DMS79 (cell line): ENCODE data around the gene SAMM50.

Source experiments
- DNase-seq: peaks from one replicate; lab custom pipeline; 2025; lab: John Stamatoyannopoulos, UW

The SAMM50 gene

DNA sequence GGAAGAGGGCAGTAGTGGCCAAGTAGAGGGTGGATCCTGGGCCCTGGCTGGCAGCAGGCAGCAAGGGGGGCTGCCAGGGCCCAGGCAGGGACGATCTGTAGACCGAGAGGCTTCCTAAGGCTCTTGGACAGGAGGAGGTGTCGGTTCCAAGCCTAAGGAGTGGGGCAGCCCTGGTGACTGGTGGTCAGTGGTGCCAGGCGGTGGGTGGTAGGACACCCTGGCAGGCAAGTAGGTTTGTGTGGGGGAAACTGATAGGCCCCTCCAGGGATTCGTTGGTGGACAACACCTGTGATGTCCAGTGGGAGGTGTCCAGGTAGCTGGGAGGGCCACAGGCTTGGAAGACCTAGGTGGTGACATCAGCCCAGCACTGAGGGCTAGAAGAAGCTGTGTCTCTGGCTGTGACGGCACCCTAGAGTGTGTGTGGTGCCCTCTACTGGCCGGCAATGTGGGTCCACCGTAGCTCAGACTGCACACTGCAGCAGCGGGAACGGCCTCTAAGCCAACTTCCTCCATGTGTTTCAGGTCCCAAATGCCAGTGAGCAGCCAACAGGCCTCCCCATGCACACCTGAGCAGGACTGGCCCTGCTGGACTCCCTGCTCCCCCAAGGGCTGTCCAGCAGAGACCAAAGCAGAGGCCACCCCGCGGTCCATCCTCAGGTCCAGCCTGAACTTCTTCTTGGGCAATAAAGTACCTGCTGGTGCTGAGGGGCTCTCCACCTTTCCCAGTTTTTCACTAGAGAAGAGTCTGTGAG lies 9.4 kb upstream of the SAMM50 start:
- no peak for DNase-seq

DNA sequence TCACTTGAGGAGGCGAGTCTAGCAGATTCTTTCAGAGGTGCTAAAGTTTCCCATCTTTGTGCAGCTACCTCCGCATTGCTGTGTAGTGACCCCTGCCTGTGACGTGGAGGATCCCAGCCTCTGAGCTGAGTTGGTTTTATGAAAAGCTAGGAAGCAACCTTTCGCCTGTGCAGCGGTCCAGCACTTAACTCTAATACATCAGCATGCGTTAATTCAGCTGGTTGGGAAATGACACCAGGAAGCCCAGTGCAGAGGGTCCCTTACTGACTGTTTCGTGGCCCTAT lies 8.9 kb upstream of the SAMM50 start:
- DNase-seq = no peak

DNA sequence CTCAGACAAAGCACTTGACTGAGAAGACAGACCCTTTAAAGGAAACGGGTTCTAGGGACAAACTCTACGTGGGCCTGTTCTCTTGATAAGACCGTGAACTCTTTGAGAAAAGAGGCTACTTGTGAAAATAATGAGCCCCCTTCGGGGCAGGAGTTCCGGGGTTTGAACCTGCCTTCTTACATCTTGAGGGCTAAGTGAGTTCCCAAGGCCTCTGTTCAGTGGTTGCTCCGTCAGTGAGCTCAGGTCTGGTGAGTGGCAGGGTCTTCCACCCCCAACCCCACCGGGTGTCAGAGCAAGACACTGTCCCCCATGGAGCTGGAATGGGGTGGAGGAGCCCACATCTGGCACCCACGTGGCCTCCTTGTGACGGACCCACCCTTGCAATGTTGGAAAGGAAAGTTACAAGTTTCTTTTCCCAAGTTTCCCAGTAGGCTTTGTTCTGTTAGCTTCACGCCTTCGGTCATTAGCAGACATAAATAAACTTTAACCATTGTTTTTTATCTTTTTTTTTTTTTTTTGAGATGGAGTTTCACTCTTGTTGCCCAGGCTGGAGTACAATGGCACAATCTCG lies 6.3 kb upstream of the SAMM50 start:
- no peak for DNase-seq

DNA sequence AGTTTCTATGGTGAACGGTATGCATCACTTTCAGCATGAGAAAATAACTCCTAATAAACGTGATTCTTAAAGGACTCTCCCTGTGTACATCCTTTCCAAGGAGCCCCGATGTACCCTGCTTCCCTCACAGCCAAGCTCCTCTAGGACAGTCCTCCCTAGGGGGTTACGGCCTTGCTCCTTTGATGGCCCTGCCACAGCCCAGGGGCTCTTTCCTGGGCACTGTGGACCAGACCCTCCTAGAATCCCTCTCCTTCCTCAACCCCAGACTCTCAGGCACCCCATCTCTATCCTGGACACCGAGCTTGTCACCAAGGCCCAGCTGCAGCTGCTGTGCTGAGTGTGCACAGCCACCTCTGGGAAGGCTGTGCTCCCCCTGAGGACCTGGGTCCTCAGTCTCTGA lies 3.9 kb upstream of the SAMM50 start:
- no peak for DNase-seq

DNA sequence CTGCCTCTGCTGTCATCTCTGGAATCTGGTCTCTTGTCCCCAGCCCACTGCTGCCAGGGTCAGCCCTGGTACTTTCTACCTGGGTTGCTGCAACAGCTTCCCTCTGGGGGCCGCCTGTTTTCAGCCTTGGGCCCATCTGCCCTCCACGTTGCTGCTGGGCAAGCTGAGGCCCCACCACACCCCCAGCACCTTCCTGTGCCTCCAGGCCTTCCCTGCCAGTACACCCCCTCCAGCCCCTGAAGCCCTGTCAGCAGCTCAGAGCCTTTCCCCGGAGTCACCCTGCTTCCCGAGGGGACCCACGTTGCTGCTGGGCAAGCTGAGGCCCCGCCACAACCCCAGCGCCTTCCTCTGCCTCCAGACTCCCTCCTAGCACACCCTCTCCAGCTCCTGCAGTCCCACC lies 3.3 kb upstream of the SAMM50 start:
- DNase-seq = no peak

DNA sequence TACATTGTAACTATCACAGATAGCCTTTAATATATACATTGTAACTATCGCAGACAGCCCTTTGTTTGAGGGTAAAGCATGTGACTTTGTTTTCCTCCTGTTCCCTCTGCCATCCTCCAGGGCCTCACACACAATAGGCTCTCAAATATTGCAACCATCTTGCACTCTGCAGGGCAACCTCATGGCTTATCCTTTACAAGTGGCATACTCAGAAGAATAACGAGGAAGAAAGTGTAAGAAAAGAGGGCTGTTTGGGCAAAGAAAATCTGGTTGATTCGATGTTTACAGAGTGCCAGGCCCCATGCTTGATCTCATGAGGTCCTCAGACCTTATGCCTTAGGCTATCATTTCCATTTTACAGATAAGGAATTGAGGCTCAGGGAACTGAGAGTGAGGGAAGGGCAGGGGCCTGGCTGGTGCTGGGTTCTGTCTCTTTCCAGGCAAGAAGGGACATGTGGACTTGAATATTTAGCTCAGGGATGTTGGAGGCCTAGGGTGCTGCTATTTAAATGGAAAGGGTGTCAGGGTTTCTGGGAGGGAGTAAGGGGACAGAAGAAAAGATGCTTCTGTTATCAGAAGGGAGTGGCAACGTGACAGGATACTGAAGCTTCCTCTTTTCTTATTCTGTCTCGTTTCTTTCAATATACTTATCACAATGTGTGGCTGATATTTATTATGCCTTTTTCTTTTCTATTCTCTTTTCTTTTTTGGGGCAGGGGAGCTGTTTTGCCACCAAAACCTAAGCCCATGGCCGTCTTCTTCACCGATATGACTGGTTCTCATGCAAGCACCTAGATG lies 1.1 kb upstream of the SAMM50 start:
- DNase-seq = no peak

DNA sequence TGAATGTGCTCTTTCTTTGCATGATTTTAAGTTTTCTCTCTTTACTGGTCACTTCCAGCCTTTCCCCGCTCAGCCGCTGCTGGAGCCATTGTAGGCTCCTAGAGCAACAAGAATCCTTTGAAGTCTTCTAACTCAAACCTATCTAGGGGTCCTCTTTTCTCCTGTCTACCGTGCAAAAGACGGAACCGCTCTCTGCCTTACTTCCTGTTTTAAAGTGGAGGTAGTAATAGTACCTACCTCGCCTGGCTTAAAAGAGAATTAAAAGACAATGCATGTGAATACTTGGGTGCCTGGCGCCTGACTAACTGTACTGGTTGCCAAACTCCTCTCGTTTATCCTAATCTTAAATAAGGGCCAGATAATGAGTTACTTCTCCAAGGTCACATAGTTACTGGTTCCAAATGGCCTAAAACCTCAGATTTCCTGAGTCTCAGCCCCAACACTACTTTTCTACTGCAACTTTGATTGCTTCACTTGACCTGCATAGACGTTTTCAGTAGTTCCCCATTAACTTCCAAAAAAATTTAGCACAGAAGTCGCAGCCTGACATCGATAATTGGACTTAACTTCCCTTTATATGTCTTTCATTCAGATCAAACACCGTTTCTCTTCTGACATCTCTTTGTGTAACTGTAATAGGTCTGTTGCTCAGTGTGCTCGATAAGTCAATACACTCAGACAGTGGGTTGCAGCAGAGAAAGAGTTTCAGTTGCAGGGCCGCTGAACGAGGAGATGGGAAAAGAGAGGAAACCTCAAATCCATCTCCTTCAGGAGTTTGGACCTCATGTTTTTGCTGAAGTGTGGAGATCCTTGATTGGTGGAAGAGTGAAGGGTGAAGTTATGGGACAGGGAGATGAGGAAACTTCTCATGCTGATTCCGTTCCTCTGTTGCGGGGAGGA lies 891 bp downstream of the SAMM50 start:
- no peak for DNase-seq

DNA sequence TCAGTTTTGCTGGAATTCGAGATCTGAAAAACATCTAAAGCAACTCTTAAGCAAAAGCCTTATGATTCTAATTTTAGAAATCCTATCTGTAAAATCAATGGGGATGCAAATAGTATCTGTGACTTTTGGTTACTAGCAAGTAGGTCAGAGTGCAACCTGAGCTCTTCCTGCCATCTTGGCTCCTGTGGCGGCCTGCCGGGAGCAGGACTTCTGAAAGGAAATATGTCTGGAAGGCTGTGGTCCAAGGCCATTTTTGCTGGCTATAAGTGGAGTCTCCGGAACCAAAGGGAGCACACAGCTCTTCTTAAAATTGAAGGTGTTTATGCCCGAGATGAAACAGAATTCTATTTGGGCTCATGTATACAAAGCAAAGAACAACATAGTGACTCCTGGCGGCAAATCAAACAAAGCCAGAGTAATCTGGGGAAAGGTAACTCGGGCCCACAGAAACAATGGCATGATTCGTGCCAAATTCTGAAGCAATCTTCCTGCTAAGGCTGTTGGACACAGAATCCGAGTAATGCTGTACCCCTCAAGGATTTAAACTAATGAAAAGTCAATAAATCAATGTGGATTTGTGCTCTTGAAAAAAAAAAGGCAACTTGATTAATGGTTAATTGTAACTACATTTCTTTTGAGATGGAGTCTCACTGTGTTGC lies 1.7 kb downstream of the SAMM50 start:
- no peak for DNase-seq

DNA sequence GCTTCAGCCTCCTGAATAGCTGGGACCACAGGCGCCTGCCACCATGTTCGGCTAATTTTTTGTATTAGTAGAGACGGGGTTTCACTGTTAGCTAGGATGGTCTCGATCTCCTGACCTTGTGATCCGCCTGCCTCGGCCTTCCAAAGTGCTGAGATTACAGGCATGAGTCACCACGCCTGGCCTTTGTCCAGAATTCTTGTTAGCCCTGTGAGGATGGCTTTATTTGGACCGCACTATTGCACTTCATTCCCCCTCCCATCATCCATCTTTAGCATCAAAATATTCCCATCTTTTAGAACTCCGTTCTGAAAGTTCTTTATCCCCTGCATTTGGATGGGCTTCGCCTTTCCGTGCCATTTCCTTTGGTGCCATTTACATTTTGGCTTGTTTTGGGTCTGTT lies 2.6 kb downstream of the SAMM50 start:
- DNase-seq = no peak

DNA sequence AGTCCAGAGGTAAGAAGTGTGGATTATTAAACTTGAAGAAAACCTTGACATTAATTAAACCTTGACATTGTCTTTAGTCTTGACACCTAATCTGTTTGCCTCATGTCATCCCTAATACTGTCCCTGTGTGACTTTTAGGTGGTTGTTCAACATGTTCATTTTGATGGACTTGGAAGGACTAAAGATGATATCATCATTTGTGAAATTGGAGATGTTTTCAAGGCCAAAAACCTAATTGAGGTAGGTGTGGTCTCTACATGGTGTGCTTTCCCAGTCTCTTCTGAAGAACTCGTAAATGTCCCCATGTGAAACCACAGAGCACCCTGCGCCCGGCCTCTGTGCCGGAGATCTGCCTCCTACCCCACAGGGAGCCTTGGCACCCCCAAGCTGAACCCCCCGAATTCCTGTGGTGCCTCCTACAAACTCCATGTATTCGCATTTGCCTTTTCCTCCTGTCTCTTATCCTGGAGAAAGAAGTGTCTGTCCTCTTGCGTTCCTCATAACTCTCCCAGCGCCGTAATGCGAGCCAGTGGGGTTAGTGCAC lies 9.1 kb downstream of the SAMM50 start:
- no peak for DNase-seq

DNA sequence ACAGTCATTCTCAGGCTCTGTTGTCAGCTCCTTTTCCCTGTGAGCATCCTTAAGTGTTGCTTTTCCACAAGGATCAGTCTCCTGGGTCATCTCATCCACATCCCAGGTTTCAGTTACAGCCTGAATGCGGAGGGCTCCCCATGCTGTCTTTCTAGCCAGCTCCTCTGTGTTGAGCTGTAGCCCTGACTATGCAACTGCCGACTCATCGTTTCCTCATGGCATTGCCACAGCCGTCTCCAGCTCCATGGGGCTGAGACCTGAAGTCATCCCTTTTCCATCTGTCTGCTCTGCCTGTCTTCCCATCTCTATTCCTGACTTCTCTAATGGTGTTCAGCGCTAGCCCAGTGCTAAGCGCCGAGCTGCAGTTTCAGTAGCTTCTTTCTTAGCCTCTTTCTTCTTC lies 11.8 kb downstream of the SAMM50 start:
- no peak for DNase-seq

DNA sequence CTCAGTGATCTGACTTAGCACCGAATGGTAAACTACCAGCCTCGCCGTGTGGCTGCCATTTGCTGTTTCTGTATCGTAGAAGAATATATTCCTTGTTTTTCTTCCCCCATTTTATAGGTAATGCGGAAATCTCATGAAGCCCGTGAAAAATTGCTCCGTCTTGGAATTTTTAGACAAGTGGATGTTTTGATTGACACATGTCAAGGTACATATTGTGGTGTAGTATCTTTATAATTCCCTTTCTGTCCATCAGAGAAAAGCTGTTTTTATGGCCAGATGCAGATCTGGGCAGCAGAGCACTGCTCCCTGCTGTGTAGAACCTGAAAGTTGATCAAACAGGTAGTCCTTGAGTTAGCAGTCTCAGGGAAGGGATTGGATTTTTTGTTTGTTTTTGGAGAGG lies 13.4 kb downstream of the SAMM50 start:
- no peak for DNase-seq

DNA sequence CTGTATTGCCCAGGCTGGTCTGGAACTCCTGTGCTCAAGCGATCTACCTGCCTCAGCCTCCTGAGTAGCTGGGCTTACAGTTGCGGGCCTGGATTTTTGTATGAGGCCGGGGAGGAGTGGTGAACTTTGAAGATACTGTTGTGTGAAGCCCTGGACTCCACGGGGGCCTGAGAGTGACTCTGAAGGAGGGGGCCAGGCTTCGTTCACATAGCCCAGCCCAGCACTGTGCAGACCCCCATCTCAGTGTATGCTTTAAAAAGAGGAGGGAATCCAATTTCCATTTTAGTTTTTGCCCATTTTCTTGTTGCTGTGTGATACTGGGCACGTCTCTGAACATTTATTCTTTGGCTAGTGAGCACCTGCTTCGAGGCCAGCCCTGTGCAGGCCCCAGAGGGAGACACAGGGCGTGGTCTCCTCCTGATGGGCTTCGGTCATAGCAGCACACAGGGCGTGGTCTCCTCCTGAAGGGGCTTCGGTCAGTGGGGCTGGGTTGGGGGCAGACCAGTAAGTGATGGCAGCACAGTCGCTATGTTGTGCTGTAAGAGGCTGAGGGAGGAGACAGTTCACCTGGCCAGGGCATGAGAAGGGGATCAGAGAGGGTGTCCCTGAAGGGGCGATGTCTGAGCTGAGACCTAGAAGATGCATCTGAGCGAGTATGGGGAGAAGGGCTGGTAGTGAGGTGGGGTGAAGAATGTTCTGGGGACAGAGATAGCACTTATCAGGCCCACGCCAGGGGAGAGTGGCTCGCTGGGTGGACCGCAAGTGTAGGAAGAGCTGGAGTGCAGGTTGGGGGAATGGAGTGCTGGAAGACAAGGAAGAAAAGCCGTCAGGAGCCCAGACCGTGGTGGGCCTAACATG lies 14.0 kb downstream of the SAMM50 start:
- no peak for DNase-seq

DNA sequence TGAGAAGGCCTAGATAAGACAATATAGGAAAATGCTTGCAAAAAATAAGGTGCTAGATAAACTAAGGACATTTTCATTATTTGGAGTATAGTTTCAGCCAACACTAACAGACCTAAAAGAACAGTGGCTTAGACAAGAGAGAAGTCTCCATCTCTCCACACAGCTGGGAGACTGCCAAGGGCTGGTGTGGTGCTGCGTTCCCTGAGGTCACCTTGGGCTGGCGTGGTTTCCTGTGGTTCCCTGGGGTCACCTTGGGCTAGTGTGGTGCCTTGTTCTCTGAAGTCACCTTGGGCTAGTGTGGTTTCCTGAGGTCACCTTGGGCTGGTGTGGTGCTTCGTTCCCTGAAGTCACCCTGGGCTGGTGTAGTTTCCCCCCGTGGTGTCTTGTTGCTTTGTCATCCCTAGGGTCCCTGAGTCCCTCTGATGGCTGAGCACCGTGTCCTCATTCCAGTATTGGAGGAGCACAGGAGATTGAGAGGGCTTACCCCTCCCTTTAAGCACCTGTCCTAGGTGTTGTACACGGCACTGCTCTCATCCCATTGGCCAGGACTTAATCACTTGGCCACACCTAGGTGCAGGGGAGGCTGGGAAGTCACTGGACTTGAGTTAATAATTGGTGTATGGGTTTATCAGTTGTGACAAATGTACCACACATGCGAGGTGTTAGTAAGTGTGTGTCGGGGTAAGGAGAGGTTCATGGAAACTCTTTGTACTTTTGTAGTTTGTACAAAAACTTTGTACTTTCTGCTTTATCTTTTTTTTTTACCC lies 14.9 kb downstream of the SAMM50 start:
- no peak for DNase-seq

DNA sequence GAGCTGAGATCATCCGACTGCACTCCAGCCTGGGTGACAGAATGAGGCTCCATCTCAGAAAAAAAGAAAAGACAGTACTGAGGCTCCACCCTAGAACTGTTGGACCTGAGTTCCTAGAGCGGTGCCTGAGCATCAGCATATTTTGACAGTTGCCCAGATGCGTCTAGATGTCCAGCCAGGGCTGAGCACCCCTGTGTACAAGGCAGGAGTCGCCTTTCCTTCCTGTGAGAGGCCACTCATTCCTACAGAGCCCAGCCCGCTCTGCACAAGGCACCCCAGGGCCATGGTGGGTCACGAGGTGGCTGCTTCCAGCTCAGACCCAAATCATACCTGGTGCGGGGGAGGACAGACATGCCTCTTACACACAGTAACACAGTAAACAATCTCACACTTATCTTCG lies 15.9 kb downstream of the SAMM50 start:
- no peak for DNase-seq

DNA sequence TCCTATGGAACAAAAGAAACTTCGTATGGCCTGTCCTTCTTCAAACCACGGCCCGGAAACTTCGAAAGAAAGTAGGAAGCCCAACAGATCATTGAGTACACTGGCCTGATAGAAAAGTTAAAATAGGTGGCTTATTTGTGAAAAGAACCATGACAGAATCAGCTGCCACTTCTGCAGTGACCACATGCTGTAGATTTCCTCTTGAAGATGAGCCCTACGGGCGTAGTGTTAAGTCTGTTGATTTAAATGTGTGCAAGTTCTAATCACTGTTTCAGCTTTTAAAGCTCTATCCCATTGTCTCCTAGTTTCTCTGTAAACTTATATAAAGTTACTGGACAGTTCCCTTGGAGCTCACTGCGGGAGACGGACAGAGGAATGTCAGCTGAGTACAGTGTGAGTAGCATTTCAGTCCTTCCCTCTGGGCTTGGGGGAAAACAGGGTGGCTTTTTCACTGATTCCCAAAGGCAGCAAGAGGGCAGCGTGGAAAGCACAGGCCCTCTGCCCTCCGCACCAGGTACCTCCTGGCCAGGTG lies 17.8 kb downstream of the SAMM50 start:
- no peak for DNase-seq

DNA sequence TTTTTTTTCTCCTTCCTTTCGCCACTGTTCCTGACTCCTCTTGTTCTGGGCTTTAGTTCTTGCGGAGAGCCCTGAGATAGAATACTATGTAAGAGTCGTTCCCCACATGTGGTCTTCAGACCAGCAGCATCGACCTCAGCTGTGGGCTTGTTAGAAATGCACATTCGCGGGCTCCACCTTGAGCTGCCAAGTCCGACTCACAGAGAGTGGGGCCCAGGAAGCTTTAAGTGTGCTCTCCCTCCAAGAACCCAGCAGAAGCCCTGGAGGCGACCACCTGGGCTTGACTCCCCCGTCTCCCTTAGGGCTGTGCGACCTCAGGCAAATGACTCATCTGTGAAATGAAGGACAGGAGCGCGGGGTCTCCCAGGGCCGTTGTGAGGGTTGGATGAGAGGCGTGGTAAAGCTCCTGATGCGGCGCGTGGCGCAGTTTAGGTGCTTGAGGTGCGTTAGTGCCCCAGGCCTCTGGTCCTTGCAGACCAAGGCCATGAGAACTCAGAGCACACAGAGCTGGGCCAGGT lies 18.8 kb downstream of the SAMM50 start:
- no peak for DNase-seq

DNA sequence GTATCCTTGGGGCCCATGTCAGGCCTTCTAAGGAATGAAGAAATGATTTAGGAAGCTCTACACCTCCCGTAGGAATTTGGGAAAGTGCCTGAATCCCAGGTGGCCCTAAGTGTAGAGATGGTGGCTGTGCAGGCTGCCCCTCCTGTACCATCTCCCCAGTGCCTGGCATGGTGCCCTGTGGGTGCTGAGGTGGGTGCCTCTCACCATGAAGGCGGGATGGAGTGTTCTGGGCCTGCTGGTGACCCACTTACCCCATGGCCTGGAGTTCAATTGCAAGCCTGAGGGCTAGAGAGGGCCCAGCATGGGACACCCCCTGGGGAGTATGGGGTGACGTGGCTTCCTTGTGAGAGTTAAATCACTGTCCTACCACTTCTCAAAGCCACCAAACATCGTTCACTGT lies 19.8 kb downstream of the SAMM50 start:
- DNase-seq = no peak
